H7 (cell line): ENCODE measurements around the gene ZNF880. TPM values are rescaled to one million over a fixed set of nuclear protein-coding genes. Genes with fewer than 3 reads are reported as not detected.
A peak's percentile ranks its signal among the peaks of the same experiment; 100 is the strongest.

ENCODE experiments used
- DNase-seq: peaks from one replicate; pipeline ENCODE4 v3.0.0; 2012
- H3K27me3 ChIP-seq: 2 replicates; pipeline ENCODE4 v1.6.0; 2011; ENCODE audit warnings: mild to moderate bottlenecking, low read length; ENCODE audit not compliant: control insufficient read depth, insufficient read depth
- H3K36me3 ChIP-seq: replicated peaks from 2 replicates; pipeline ENCODE4 v1.5.1; 2011; ENCODE audit warnings: low read length; ENCODE audit not compliant: control insufficient read depth, insufficient read depth
- H3K4me3 ChIP-seq: 2 replicates; pipeline ENCODE4 v1.5.1; 2011; ENCODE audit warnings: low read depth, mild to moderate bottlenecking, control low read depth, low read length, moderate library complexity; ENCODE audit not compliant: insufficient read depth
- total RNA-seq: library from RNA; depleted of rRNA; stranded (reverse); fragments of >200 nt; shearing (Covaris generic); gene quantifications from 2 replicates; pipeline ENCODE4 v1.2.3, GENCODE V29; 2014; rRNA removed

ZNF880 gene
- total RNA-seq, 1 experiment from 2014 or later, result 0.66 TPM

- DNase-seq, result no peak
- Histone ChIP-seq H3K36me3 (no peaks in the 10 kb centered on the region), H3K4me3 (peak overlapping the region; percentile 2; the same call in 1 of the 2 replicates), H3K27me3 (no peaks in the 10 kb centered on the region)
These were observed 28.3 kb downstream of the ZNF880 start for GRCh38 chr19:52398081-52398441.

GRCh38 chr19:52410276-52410675, 40.6 kb downstream of the ZNF880 start:
- DNase-seq, result no peak
- H3K4me3 ChIP-seq, result no peak overlapping the region
- no peaks in the 10 kb centered on the region for H3K27me3 ChIP-seq
- no peaks in the 10 kb centered on the region for H3K36me3 ChIP-seq

GRCh38 chr19:52415711-52416110, 46.0 kb downstream of the ZNF880 start:
- no peaks in the 10 kb centered on the region for H3K36me3 ChIP-seq
- no peaks in the 10 kb centered on the region for H3K27me3 ChIP-seq
- no peak for DNase-seq
- H3K4me3 ChIP-seq, result no peak overlapping the region

DNA sequence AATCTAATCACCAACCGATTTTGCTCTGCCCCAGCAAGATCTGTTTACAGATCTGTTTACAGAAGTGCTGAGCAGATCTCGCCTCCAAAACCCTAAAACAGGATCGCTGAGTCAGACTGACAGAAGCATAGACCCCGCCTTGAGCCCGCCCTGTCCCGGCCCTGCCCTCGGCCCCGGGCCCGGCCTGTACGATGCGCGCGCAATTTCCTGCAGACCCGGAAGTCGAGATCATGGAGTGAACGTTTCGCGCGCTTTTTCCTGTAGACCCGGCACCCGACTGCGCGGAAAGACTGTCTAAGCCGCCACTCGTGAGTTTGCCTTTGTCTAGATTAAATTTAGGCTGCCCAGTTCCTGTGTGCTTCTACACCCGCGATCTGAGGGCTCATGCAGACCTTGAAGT, 59.2 kb downstream of the ZNF880 start, which contains the start of gene ZNF534:
Gene ZNF534, plus strand, starts transcription at position 212 of the 400 bp plus-strand sequence. CDS start 2,327 bp downstream, outside the sequence.
- no peaks in the 10 kb centered on the region for H3K36me3 ChIP-seq
- no peaks in the 10 kb centered on the region for H3K27me3 ChIP-seq
- no peak within 1 kb of the TSS for H3K4me3 ChIP-seq
- DNase-seq, result no peak

Other genes with a start within 250 kb of the ZNF880 start
- 4.8 and 10.3 TPM in 2 replicates for gene ZNF616, start 230.0 kb upstream of the ZNF880 start, total RNA-seq
- gene ZNF836, start 198.3 kb upstream of the ZNF880 start, total RNA-seq, result 4.7 and 7.5 TPM in 2 replicates
- gene PPP2R1A, start 179.9 kb upstream of the ZNF880 start, total RNA-seq, result 439 and 477 TPM in 2 replicates
- 17.0 and 33.1 TPM in 2 replicates for gene ZNF766, start 100.3 kb upstream of the ZNF880 start, total RNA-seq
- gene ZNF480, start 72.8 kb upstream of the ZNF880 start, total RNA-seq, result 10.8 and 17.2 TPM in 2 replicates
- 6.6 and 8.6 TPM in 2 replicates for gene ZNF610, start 33.7 kb upstream of the ZNF880 start, total RNA-seq
- 0.28 and 0.30 TPM in 2 replicates for gene ZNF528, start 27.9 kb downstream of the ZNF880 start, total RNA-seq
- not detected in 2 replicates for gene ZNF534, start 59.2 kb downstream of the ZNF880 start, total RNA-seq
- gene ZNF578, start 83.6 kb downstream of the ZNF880 start, total RNA-seq, result 16.8 and 22.7 TPM in 2 replicates
- 15.2 and 28.0 TPM in 2 replicates for gene ZNF808, start 157.7 kb downstream of the ZNF880 start, total RNA-seq
- gene ZNF701, start 200.4 kb downstream of the ZNF880 start, total RNA-seq, result 15.2 and 24.5 TPM in 2 replicates